HUES64 (cell line): ENCODE data around the gene APLF.
"Not testable (repeated sequence)": the region's sequence is repeated elsewhere in the genome, so short reads cannot be mapped to it uniquely, and the experiment has no call there.

Source experiments
- H3K27ac ChIP-seq: 2 replicates; pipeline ENCODE4 v1.7.0; 2013; ENCODE audit warnings: low read depth, low read length, inconsistent platforms
- H3K27me3 ChIP-seq: 2 replicates; pipeline ENCODE4 v1.6.1; 2013; ENCODE audit warnings: mild to moderate bottlenecking, low read length; ENCODE audit not compliant: insufficient read depth
- H3K36me3 ChIP-seq: 2 replicates; pipeline ENCODE4 v1.6.1; 2013; ENCODE audit warnings: mild to moderate bottlenecking, low read length; ENCODE audit not compliant: insufficient read depth
- H3K4me1 ChIP-seq: 2 replicates; pipeline ENCODE4 v1.6.1; 2013; ENCODE audit warnings: mild to moderate bottlenecking, low read length, moderate library complexity; ENCODE audit not compliant: insufficient read depth
- H3K4me3 ChIP-seq: 2 replicates; pipeline ENCODE4 v1.5.1; 2013; ENCODE audit warnings: mild to moderate bottlenecking, low read length, moderate library complexity
- H3K9ac ChIP-seq: 2 replicates; pipeline ENCODE4 v1.6.1; 2013; ENCODE audit warnings: mild to moderate bottlenecking, low read depth, low read length
- H3K9me3 ChIP-seq: 2 replicates; pipeline ENCODE4 v1.6.1; 2013; ENCODE audit warnings: low read depth, low read length; ENCODE audit not compliant: insufficient read depth
- WGBS: fragments of 150-250, 120-280 bp; methylation state at CpG from one replicate; pipeline ENCODE4 v1.1.7; 2013; ENCODE audit warnings: missing lambda C conversion rate; 5-methylcytosine and 5-hydroxymethylcytosine counted together

The APLF gene

GRCh38 chr2:68590702-68591101, 123.3 kb downstream of the APLF start:
- no peak overlapping the region for H3K27ac ChIP-seq
- no peaks in the 10 kb centered on the region for H3K4me1 ChIP-seq
- no peaks in the 10 kb centered on the region for H3K9me3 ChIP-seq
- no peaks in the 10 kb centered on the region for H3K27me3 ChIP-seq
- no peaks in the 10 kb centered on the region for H3K36me3 ChIP-seq
- H3K9ac ChIP-seq: no peak overlapping the region
- WGBS: 91% methylated on average over 1 of the region's 1 CpG
- no peak overlapping the region for H3K4me3 ChIP-seq

- Histone ChIP-seq H3K27ac (no peak overlapping the region), H3K9ac (no peak overlapping the region), H3K9me3 (no peaks in the 10 kb centered on the region), H3K4me1 (no peaks in the 10 kb centered on the region), H3K36me3 (no peaks in the 10 kb centered on the region), H3K4me3 (no peak overlapping the region), H3K27me3 (no peaks in the 10 kb centered on the region)
- WGBS: 96% methylated on average over 4 of the region's 4 CpGs
These were observed 123.8 kb downstream of the APLF start for GRCh38 chr2:68591225-68591624.

- no peak overlapping the region for H3K27ac ChIP-seq
- 100% methylated on average over 1 of the region's 1 CpG for WGBS
- H3K36me3 ChIP-seq: no peaks in the 10 kb centered on the region
These were observed 126.7 kb downstream of the APLF start for GRCh38 chr2:68594041-68594440.

DNA sequence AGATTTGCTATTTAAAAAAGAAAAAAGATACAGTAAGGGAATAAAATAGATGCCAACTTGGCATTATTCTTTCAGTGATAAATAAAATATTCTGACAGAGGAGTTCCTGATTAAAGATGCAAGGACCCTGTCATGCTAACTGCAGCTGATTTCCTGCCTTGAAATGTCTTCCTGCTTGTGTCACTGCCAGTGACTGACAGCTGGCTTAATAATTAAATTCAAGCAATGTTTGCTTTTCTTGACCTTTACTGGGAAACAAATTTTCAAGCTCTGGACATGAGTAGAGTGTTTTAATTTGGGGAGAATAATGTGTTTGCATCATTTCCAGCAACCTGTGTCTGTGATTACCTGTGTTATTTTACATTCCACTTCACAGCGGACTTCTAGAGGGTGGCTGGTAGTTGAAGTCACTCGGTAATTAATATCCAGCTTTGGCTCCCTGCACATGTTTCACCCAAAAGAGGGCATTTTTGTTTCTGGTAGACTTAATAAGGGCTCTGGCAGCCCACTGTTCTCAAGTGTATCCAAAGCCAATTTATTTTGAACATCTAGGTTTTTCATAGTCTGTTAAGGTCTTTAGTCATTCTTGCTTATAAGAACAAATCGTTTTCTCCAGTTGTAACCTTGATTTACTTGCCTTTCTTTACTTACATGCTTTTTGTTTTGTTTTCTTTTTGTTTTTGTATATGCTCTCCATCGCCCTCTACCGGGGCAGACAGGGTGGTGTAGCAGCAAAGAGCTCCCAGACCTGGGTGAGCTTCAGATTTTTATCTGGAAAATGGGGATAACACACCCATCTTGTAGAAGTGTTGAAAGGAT, 127.5 kb downstream of the APLF start:
- Histone ChIP-seq H3K4me3 (no peak overlapping the region), H3K9ac (no peak overlapping the region), H3K9me3 (no peaks in the 10 kb centered on the region), H3K4me1 (no peaks in the 10 kb centered on the region), H3K27ac (no peak overlapping the region), H3K27me3 (no peaks in the 10 kb centered on the region), H3K36me3 (no peaks in the 10 kb centered on the region)
- WGBS: 43% methylated on average over 5 of the region's 5 CpGs

More at GRCh38 chr2:68594041-68594440, 126.7 kb downstream of the APLF start:
- no peaks in the 10 kb centered on the region for H3K9me3 ChIP-seq
- no peak overlapping the region for H3K4me3 ChIP-seq
- no peaks in the 10 kb centered on the region for H3K4me1 ChIP-seq
- H3K9ac ChIP-seq: no peak overlapping the region
- H3K27me3 ChIP-seq: no peaks in the 10 kb centered on the region

GRCh38 chr2:68595493-68595785, 128.1 kb downstream of the APLF start:
- not testable (repeated sequence) for H3K9me3 ChIP-seq, H3K9ac ChIP-seq, H3K4me1 ChIP-seq, H3K27ac ChIP-seq, H3K36me3 ChIP-seq, H3K27me3 ChIP-seq, H3K4me3 ChIP-seq
- 85% methylated on average over 2 of the region's 2 CpGs for WGBS

DNA sequence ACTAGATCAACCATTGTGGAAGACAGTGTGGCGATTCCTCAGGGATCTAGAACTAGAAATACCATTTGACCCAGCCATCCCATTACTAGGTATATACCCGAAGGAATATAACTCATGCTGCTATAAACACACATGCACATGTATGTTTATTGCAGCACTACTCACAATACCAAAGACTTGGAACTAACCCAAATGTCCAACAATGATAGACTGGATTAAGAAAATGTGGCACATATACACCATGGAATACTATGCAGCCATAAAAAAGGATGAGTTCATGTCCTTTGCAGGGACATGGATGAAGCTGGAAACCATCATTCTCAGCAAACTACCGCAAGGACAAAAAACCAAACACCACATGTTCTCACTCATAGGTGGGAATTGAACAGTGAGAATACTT, 133.1 kb downstream of the APLF start:
- not testable (repeated sequence) for H3K4me1 ChIP-seq, H3K27me3 ChIP-seq, H3K36me3 ChIP-seq, H3K9me3 ChIP-seq, H3K4me3 ChIP-seq, H3K27ac ChIP-seq, H3K9ac ChIP-seq
- 93% methylated on average over 2 of the region's 3 CpGs for WGBS

- Histone ChIP-seq H3K4me3 (no peak overlapping the region), H3K27me3 (no peaks in the 10 kb centered on the region), H3K9ac (no peak overlapping the region), H3K9me3 (peaks cover 8% of the 10 kb centered on the region; the same call in 1 of the 2 replicates), H3K27ac (no peak overlapping the region), H3K36me3 (no peaks in the 10 kb centered on the region), H3K4me1 (no peaks in the 10 kb centered on the region)
- 83% methylated on average over 1 of the region's 1 CpG for WGBS
These were observed 135.7 kb downstream of the APLF start for GRCh38 chr2:68603059-68603458.

- no peak overlapping the region for H3K9ac ChIP-seq
- 96% methylated on average over 3 of the region's 3 CpGs for WGBS
These were observed 136.7 kb downstream of the APLF start for GRCh38 chr2:68604077-68604476.

DNA sequence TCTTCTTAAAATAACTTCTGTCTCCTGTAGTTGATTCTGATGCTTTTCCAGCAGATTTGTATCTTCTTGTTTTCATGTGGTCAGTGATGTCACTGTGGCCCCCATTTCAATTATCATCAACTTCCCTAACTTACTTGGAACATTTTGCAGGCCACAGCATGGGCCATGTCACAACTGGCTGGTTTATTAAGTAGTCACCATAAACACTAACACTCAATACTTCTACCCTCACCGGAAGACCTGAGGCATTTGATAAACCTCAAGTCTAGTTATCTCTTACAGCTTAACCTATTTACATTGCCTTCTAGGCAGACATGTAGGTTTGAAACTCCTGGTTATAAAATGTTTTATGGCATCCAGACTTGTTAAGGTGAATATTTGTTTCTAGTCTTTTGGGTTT, 138.6 kb downstream of the APLF start:
- Histone ChIP-seq H3K9ac (no peak overlapping the region), H3K9me3 (peaks cover 19% of the 10 kb centered on the region), H3K4me3 (no peak overlapping the region), H3K27ac (no peak overlapping the region), H3K27me3 (no peaks in the 10 kb centered on the region), H3K36me3 (no peaks in the 10 kb centered on the region), H3K4me1 (no peaks in the 10 kb centered on the region)
- WGBS: 100% methylated on average over 1 of the region's 1 CpG

More at GRCh38 chr2:68604077-68604476, 136.7 kb downstream of the APLF start:
- H3K4me1 ChIP-seq: no peaks in the 10 kb centered on the region
- peaks cover 9% of the 10 kb centered on the region; the same call in 1 of the 2 replicates for H3K9me3 ChIP-seq
- H3K27me3 ChIP-seq: no peaks in the 10 kb centered on the region
- no peak overlapping the region for H3K4me3 ChIP-seq
- no peak overlapping the region for H3K27ac ChIP-seq
- H3K36me3 ChIP-seq: no peaks in the 10 kb centered on the region

DNA sequence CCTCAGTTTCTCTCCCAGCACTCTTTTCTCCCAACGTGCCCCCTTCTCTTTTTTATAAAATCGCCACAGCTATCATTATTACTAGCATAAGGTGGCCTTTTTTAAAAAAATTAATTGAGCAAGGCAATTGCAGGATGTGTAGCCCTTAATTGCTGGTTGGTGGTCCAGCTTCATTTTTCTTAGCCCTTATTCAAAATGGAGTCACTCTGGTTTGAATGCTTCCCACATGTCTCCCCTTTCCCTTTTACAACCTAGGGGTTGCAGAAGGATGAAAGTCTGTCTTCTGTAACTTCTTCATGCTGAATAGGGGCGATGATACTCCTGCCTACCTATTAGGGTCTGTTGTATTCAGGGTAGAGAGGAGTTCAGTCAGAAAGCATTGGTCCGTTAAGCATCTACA, 139.4 kb downstream of the APLF start:
- peaks cover 19% of the 10 kb centered on the region for H3K9me3 ChIP-seq
- H3K4me1 ChIP-seq: no peaks in the 10 kb centered on the region
- H3K27me3 ChIP-seq: no peaks in the 10 kb centered on the region
- WGBS: 94% methylated on average over 3 of the region's 4 CpGs
- H3K36me3 ChIP-seq: no peaks in the 10 kb centered on the region
- no peak overlapping the region for H3K27ac ChIP-seq
- no peak overlapping the region for H3K4me3 ChIP-seq
- no peak overlapping the region for H3K9ac ChIP-seq

DNA sequence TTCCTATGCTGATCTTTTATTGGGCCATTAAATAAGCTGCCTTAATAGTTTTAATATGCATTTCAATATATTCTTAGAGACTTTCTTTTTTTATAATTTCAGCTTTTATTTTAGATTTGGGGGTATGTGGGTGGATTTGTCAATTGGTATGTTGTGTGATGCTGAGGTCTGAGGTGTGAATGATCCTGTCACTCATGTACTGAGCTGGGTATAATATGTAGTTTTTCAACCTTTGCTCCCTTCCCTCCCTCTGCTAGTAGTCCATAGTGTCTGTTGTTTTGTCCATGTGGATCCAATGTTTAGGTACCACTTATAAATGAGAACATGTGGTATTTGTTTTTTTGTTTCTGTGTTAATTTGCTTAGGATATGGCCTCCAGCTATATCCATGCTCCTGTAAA, 140.5 kb downstream of the APLF start:
- H3K27ac ChIP-seq: no peak overlapping the region
- no peaks in the 10 kb centered on the region for H3K27me3 ChIP-seq
- H3K9ac ChIP-seq: no peak overlapping the region
- H3K36me3 ChIP-seq: no peaks in the 10 kb centered on the region
- no peaks in the 10 kb centered on the region for H3K4me1 ChIP-seq
- no peak overlapping the region for H3K4me3 ChIP-seq
- peaks cover 18% of the 10 kb centered on the region for H3K9me3 ChIP-seq
